HCT116 (cell line): ENCODE measurements around the gene STH. TPM values are rescaled to one million over a fixed set of nuclear protein-coding genes. Genes with fewer than 3 reads are reported as not detected.
A peak's percentile ranks its signal among the peaks of the same experiment; 100 is the strongest.

Experiments
- ATAC-seq: fragments of 200-7000 bp; cut with Tn5 transposase; 2 replicates; pipeline ENCODE4 v1.9.1; 2020; ENCODE audit warnings: mild to moderate bottlenecking, moderate library complexity
- Bru-seq: library from RNA; stranded (reverse); fragments of 400-500 nt; gene quantifications from one replicate; lab custom pipeline; 2021; lab: Mats Ljungman, UMichigan
- BruChase-seq, 2 experiments: library from RNA; stranded (reverse); fragments of 400-500 nt; gene quantifications; one replicate each; lab custom pipeline; 2021; lab: Mats Ljungman, UMichigan
- BruUV-seq: library from RNA; stranded (reverse); fragments of 400-500 nt; replicated peaks from 2 replicates; lab custom pipeline; 2021; lab: Mats Ljungman, UMichigan
- CTCF ChIA-PET: fragments of 300-600 bp; sonication (Branson Sonifier 250); formaldehyde crosslinking; loops from one replicate; lab custom pipeline; 2021; ENCODE audit warnings: antibody characterized with exemption; lab: Charles Lee
- POLR2A ChIA-PET: fragments of 300-600, 350-600 bp; sonication (Branson Sonifier 250); formaldehyde crosslinking; loops from one replicate; lab custom pipeline; 2021; ENCODE audit warnings: antibody characterized with exemption; lab: Charles Lee
- RAD21 ChIA-PET, 2 experiments: fragments of 300-600 bp; sonication (Branson Sonifier 250); formaldehyde crosslinking; loops; one replicate each; lab custom pipeline; 2023; ENCODE audit warnings: low total read pairs in 2 of 2; ENCODE audit not compliant: uncharacterized antibody in 2 of 2, unreplicated experiment in 2 of 2, low non-redundant PET in 1 of 2; lab: Charles Lee
- DNase-seq: peaks from one replicate; pipeline ENCODE4 v3.0.0-alpha.2; 2010; ENCODE audit warnings: low read depth, low spot score
- H2AFZ ChIP-seq: fragments of 200-600 bp; shearing (Covaris generic), sonication (generic); 2 replicates; pipeline ENCODE4 v1.6.1; 2017; ENCODE audit warnings: low read depth, mixed run types, mixed read lengths, antibody characterized with exemption, low read length; ENCODE audit not compliant: poor library complexity, severe bottlenecking
- H3K27ac ChIP-seq: 2 replicates; pipeline ENCODE4 v1.5.1; 2012; ENCODE audit warnings: low read depth, low read length
- H3K27me3 ChIP-seq: fragments of 200-600 bp; sonication (generic); 2 replicates; pipeline ENCODE4 v1.6.1; 2016; ENCODE audit warnings: mixed run types, low read length, mixed read lengths; ENCODE audit not compliant: insufficient read depth
- H3K36me3 ChIP-seq, 2 experiments: fragments of 200-500 bp in 1 of 2; fragments of 200-600 bp in 1 of 2; sonication (Bioruptor generic) in 1 of 2; sonication (generic) in 1 of 2; 2 replicates each; pipeline versions ENCODE4 v1.5.1 to v1.6.1; 2014 to 2016; ENCODE audit warnings: low read length in 2 of 2, inconsistent platforms in 1 of 2, mixed read lengths in 1 of 2, mixed run types in 1 of 2; ENCODE audit not compliant: insufficient read depth in 2 of 2, control insufficient read depth in 1 of 2
- H3K4me1 ChIP-seq, 2 experiments: fragments of 200-600 bp in 1 of 2; sonication (generic) in 1 of 2; 2 replicates each; pipeline versions ENCODE4 v1.5.1 to v1.6.1; 2012 to 2017; ENCODE audit warnings: low read length in 2 of 2, inconsistent platforms in 1 of 2, mild to moderate bottlenecking in 1 of 2, mixed read lengths in 1 of 2, mixed run types in 1 of 2, moderate library complexity in 1 of 2; ENCODE audit not compliant: insufficient read depth in 2 of 2, control insufficient read depth in 1 of 2
- H3K4me2 ChIP-seq: fragments of 200-600 bp; sonication (generic); 2 replicates; pipeline ENCODE4 v1.6.1; 2017; ENCODE audit warnings: mixed run types, low read length, mixed read lengths
- H3K4me3 ChIP-seq, 2 experiments: fragments of 200-600 bp in 1 of 2; sonication (generic) in 1 of 2; replicated peaks in 1 of 2; 2 replicates each; pipeline ENCODE4 v1.5.1; 2011 to 2016; ENCODE audit warnings: low read length in 2 of 2, control low read depth in 1 of 2, low read depth in 1 of 2, mild to moderate bottlenecking in 1 of 2, mixed read lengths in 1 of 2, mixed run types in 1 of 2
- H3K79me2 ChIP-seq: fragments of 200-600 bp; sonication (generic); 2 replicates; pipeline ENCODE4 v1.6.1; 2017; ENCODE audit warnings: mild to moderate bottlenecking, mixed run types, low read length, moderate library complexity, mixed read lengths; ENCODE audit not compliant: insufficient read depth
- H3K9ac ChIP-seq: fragments of 200-600 bp; sonication (generic); 2 replicates; pipeline ENCODE4 v1.6.1; 2016; ENCODE audit warnings: low read length, mixed read lengths
- H3K9me2 ChIP-seq: fragments of 200-600 bp; sonication (generic), shearing (Covaris generic); 2 replicates; pipeline ENCODE4 v1.6.1; 2017; ENCODE audit warnings: mixed run types, mild to moderate bottlenecking, moderate library complexity; ENCODE audit not compliant: insufficient read depth
- H3K9me3 ChIP-seq, 2 experiments: fragments of 200-500 bp in 1 of 2; fragments of 200-600 bp in 1 of 2; sonication (Bioruptor generic) in 1 of 2; sonication (generic) in 1 of 2; 2 replicates each; pipeline ENCODE4 v1.6.1; 2014 to 2017; ENCODE audit warnings: low read length in 2 of 2, mixed read lengths in 2 of 2, inconsistent platforms in 1 of 2, low read depth in 1 of 2, mild to moderate bottlenecking in 1 of 2, mixed run types in 1 of 2, moderate library complexity in 1 of 2; ENCODE audit not compliant: control insufficient read depth in 1 of 2, insufficient read depth in 1 of 2
- H4K20me1 ChIP-seq: fragments of 200-600 bp; sonication (generic), shearing (Covaris generic); 2 replicates; pipeline ENCODE4 v1.6.1; 2017; ENCODE audit warnings: mixed run types, mild to moderate bottlenecking, moderate library complexity; ENCODE audit not compliant: insufficient read depth
- ATF3 ChIP-seq: IDR thresholded peaks from 2 replicates; pipeline ENCODE4 v1.6.1; 2012
- CTCF ChIP-seq, 3 experiments: fragments of 200-600 bp in 1 of 3; sonication (generic) in 1 of 3; IDR thresholded peaks in 2 of 3; conservative IDR thresholded peaks in 1 of 3; 2 replicates each; pipeline ENCODE4 v1.5.1; 2012 to 2017; ENCODE audit warnings: low read depth in 2 of 3, low read length in 2 of 3, antibody characterized with exemption in 1 of 3, borderline replicate concordance in 1 of 3, control low read depth in 1 of 3, mild to moderate bottlenecking in 1 of 3, mixed read lengths in 1 of 3, mixed run types in 1 of 3, moderate library complexity in 1 of 3; ENCODE audit not compliant: insufficient read depth in 1 of 3
- ELF1 ChIP-seq: IDR thresholded peaks from 2 replicates; pipeline ENCODE4 v1.6.1; 2012; ENCODE audit warnings: low read depth, borderline replicate concordance
- EZH2phosphoT487 ChIP-seq: fragments of 200-600 bp; IDR thresholded peaks from 2 replicates; pipeline ENCODE4 v1.6.1; 2018; ENCODE audit warnings: antibody characterized with exemption, borderline replicate concordance
- FOSL1 ChIP-seq: IDR thresholded peaks from 2 replicates; pipeline ENCODE4 v1.6.1; 2012; ENCODE audit warnings: low read depth
- POLR2AphosphoS5 ChIP-seq: IDR thresholded peaks from 2 replicates; pipeline ENCODE4 v1.6.1; 2011; ENCODE audit warnings: mild to moderate bottlenecking, low read depth, low read length, moderate library complexity
- REST ChIP-seq: IDR thresholded peaks from 2 replicates; pipeline ENCODE4 v1.6.1; 2012; ENCODE audit warnings: low read depth
- SP1 ChIP-seq: IDR thresholded peaks from 2 replicates; pipeline ENCODE4 v1.6.1; 2012; ENCODE audit warnings: low read depth
- ZBTB33 ChIP-seq: IDR thresholded peaks from 2 replicates; pipeline ENCODE4 v1.6.1; 2011; ENCODE audit warnings: mild to moderate bottlenecking, low read length, moderate library complexity; ENCODE audit not compliant: insufficient replicate concordance; ENCODE audit errors: extremely low read depth
- ZFX ChIP-seq: fragments of 450-650 bp; IDR thresholded peaks from 2 replicates; pipeline ENCODE4 v1.6.1; 2017
- intact Hi-C: fragments of 100-400 bp; cut with micrococcal nuclease; formaldehyde crosslinking; loops from 2 replicates; pipeline ENCODE4 v1.10.0; 2022
- long read RNA-seq: library from polyadenylated mRNA; unstranded; transcript quantifications from one replicate; pipeline ENCODE4 v2.0.0, GENCODE V29; 2021; ENCODE audit not compliant: unreplicated experiment
- polyA plus RNA-seq: library from polyadenylated mRNA; unstranded; fragments of >200 nt; gene quantifications from 2 replicates; pipeline ENCODE4 v1.2.1, GENCODE V29; 2012; ENCODE audit warnings: missing spikeins
- total RNA-seq: library from RNA; stranded (reverse); gene quantifications from one replicate; pipeline ENCODE4 v1.2.1, GENCODE V29; 2021; ENCODE audit not compliant: unreplicated experiment

The STH gene
- total RNA-seq (not detected), Bru-seq, nascent RNA (percentile 58 among the genes with signal in this experiment), BruChase-seq, experiment 1, labeled RNA remaining after a 6-hour chase (percentile 49 among the genes with signal in this experiment), BruChase-seq, experiment 2, labeled RNA remaining after a 2-hour chase (percentile 53 among the genes with signal in this experiment)
- polyA plus RNA-seq: 0.20 TPM in 1 of 2 replicates, not detected in the other
- long read RNA-seq, partial matches to known transcripts: 0 of 1 reads
- long read RNA-seq, other reads (novel, unspliced or antisense): 0 of 1 reads

- Histone ChIP-seq H3K4me3 (no peak within 1 kb of the TSS), H3K27ac (no peak within 1 kb of the TSS), H3K27me3 (no peaks in the 10 kb centered on the region), H4K20me1 (no peaks in the 10 kb centered on the region), H3K4me1 (0 out of 4 replicates have a peak, but pooled peaks cover 0 to 4% of the 10 kb centered on the region in 2 experiments), H3K4me2 (no peak within 1 kb of the TSS), H2AFZ (no peak within 1 kb of the TSS), H3K9ac (no peak within 1 kb of the TSS), H3K79me2 (no peaks in the 10 kb centered on the region), H3K36me3 (no peaks in the 10 kb centered on the region), H3K9me3 (no peaks in the 10 kb centered on the region), H3K9me2 (no peaks in the 10 kb centered on the region)
- TF ChIP-seq ZBTB33 (no peak), REST (no peak), FOSL1 (no peak), EZH2phosphoT487 (no peak), SP1 (no peak), POLR2AphosphoS5 (no peak), ATF3 (no peak), CTCF (IDR thresholded peaks at IDR 0.05 in 2 of 3, conservative IDR thresholded peaks at IDR 0.05 in 1 of 3; ENCODE audit: borderline replicate concordance in 1 of 3, insufficient read depth in 1 of 3, low read depth in 2 of 3, low read length in 2 of 3) (no peak), ELF1 (no peak), ZFX (no peak)
- ChIA-PET CTCF (interaction anchor here (1.6 kb wide), 1 partner anchor 359 kb away, joined by 3 read pairs; no protein-coding TSS in a partner anchor), POLR2A (no interaction called here), RAD21 (no interaction called here)
- DNase-seq: no peak
- intact Hi-C loops: no loop called here
- ATAC-seq: no peak
- no TSS peak for BruUV-seq
Observed at GRCh38 chr17:45998987-45999899, at the start of gene STH. STH (plus strand) TSS chr17:45999250; CDS start chr17:45999280, 30 bp downstream.
